ENCODE results near the gene CPEB3. TPM values are rescaled to one million over a fixed set of nuclear protein-coding genes. Genes with fewer than 3 reads are reported as not detected.

The CPEB3 gene
- total RNA-seq, 2 donors from 2014 or later: 9.3 to 10.2 TPM

DNA sequence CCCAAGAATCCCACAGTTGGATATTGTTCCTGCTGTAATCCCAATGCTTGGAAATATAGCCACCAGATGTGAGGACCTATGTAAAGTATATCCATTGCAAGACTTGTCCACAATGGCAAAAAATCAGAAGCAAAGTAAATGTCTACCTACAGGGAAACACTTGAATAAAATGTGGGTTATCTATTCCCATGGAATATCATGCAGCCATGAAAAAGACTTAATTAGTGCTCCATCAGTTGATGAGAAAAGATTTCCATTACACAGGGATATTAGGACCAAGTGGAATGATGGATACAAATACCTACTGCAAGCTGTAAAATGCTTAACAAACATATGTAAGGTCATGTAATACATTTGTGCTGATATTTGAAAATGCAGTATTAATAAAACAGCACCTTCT is 236.1 kb downstream of the CPEB3 start:
- intact Hi-C loops (cut with DNase I): no loop called here

GRCh38 chr10:92052741-92053140 is 238.1 kb downstream of the CPEB3 start:
- WGBS, 2 donors: 82 to 84% methylated on average over 5 of the region's 5 CpGs
- Histone ChIP-seq H3K27ac (no peak overlapping the region), H3K36me3 (replicated peaks in 1 of 2; ENCODE audit: insufficient read depth in 1 of 2, low read depth in 2 of 2) (no peaks in the 10 kb centered on the region), H3K4me1 (no peaks in the 10 kb centered on the region), H3K27me3 (no peaks in the 10 kb centered on the region), H3K9me3 (no peaks in the 10 kb centered on the region), H3K4me3 (no peak overlapping the region)
- TF ChIP-seq CTCF (IDR thresholded peaks at IDR 0.05): no peak
- TF ChIP-seq POLR2A (IDR thresholded peaks at IDR 0.05): no peak
- no peak for ATAC-seq
- DNase-seq: no peak
- intact Hi-C loops (cut with DNase I): no loop called here

More for the DNA sequence above, 236.1 kb downstream of the CPEB3 start:
- H3K36me3 ChIP-seq (replicated peaks in 1 of 2; ENCODE audit: insufficient read depth in 1 of 2, low read depth in 2 of 2): no peaks in the 10 kb centered on the region
- H3K27ac ChIP-seq: no peak overlapping the region
- no peaks in the 10 kb centered on the region for H3K4me1 ChIP-seq
- ATAC-seq (no peak), DNase-seq (no peak)
- TF ChIP-seq CTCF (IDR thresholded peaks at IDR 0.05) (no peak), POLR2A (IDR thresholded peaks at IDR 0.05) (no peak)
- no peaks in the 10 kb centered on the region for H3K9me3 ChIP-seq
- no peaks in the 10 kb centered on the region for H3K27me3 ChIP-seq
- H3K4me3 ChIP-seq: no peak overlapping the region

- DNase-seq (no peak), ATAC-seq (no peak)
- Histone ChIP-seq H3K4me1 (no peaks in the 10 kb centered on the region), H3K36me3 (replicated peaks in 1 of 2; ENCODE audit: insufficient read depth in 1 of 2, low read depth in 2 of 2) (no peaks in the 10 kb centered on the region), H3K27me3 (no peaks in the 10 kb centered on the region), H3K9me3 (no peaks in the 10 kb centered on the region), H3K27ac (no peak overlapping the region), H3K4me3 (no peak overlapping the region)
- WGBS, 2 donors: 88 to 90% methylated on average over 18 of the region's 18 CpGs
- no peak for TF ChIP-seq CTCF (IDR thresholded peaks at IDR 0.05)
- TF ChIP-seq POLR2A (IDR thresholded peaks at IDR 0.05): no peak
- intact Hi-C loops (cut with DNase I): no loop called here
Observed at GRCh38 chr10:92052088-92052487, 238.8 kb downstream of the CPEB3 start.

GRCh38 chr10:92047215-92047614 is 243.7 kb downstream of the CPEB3 start:
- Histone ChIP-seq H3K27me3 (no peaks in the 10 kb centered on the region), H3K4me1 (no peaks in the 10 kb centered on the region), H3K36me3 (replicated peaks in 1 of 2; ENCODE audit: insufficient read depth in 1 of 2, low read depth in 2 of 2) (no peaks in the 10 kb centered on the region), H3K27ac (no peak overlapping the region), H3K9me3 (no peaks in the 10 kb centered on the region), H3K4me3 (no peak overlapping the region)
- TF ChIP-seq POLR2A (IDR thresholded peaks at IDR 0.05) (no peak), CTCF (IDR thresholded peaks at IDR 0.05) (no peak)
- intact Hi-C loops (cut with DNase I): no loop called here
- DNase-seq (no peak), ATAC-seq (no peak)

- no peaks in the 10 kb centered on the region for H3K4me1 ChIP-seq
- no peaks in the 10 kb centered on the region for H3K9me3 ChIP-seq
- intact Hi-C loops (cut with DNase I): no loop called here
- DNase-seq: no peak
- no peak for ATAC-seq
- 65 to 82% methylated on average over 36 to 37 of the region's 37 CpGs for WGBS, 2 donors
- TF ChIP-seq POLR2A (IDR thresholded peaks at IDR 0.05): no peak
- no peak for TF ChIP-seq CTCF (IDR thresholded peaks at IDR 0.05)
- no peaks in the 10 kb centered on the region for H3K27me3 ChIP-seq
- H3K36me3 ChIP-seq (replicated peaks in 1 of 2; ENCODE audit: insufficient read depth in 1 of 2, low read depth in 2 of 2): no peaks in the 10 kb centered on the region
- no peak overlapping the region for H3K27ac ChIP-seq
- no peak overlapping the region for H3K4me3 ChIP-seq
Observed at GRCh38 chr10:92045641-92046106, 245.2 kb downstream of the CPEB3 start.

Data from body of pancreas (tissue), 4 donors.